HEK293 (cell line): ENCODE data around the gene HLX.

Experiments
- CTCF ChIP-seq: fragments of 450-650 bp; formaldehyde crosslinking; IDR thresholded peaks from 2 replicates; pipeline ENCODE4 v1.5.1; 2016; ENCODE audit warnings: missing biosample characterization, missing genetic modification characterization
- FEZF1 ChIP-seq: fragments of 450-650 bp; formaldehyde crosslinking; IDR thresholded peaks from 2 replicates; pipeline ENCODE4 v1.5.1; 2016; ENCODE audit warnings: missing biosample characterization, missing genetic modification characterization
- HIC1 ChIP-seq: fragments of 450-650 bp; formaldehyde crosslinking; IDR thresholded peaks from 2 replicates; pipeline ENCODE4 v1.5.1; 2016; ENCODE audit warnings: missing biosample characterization, missing genetic modification characterization
- KLF7 ChIP-seq: fragments of 450-650 bp; formaldehyde crosslinking; IDR thresholded peaks from 2 replicates; pipeline ENCODE4 v1.5.1; 2016; ENCODE audit warnings: missing biosample characterization, missing genetic modification characterization, borderline replicate concordance
- ZBTB20 ChIP-seq: fragments of 450-650 bp; formaldehyde crosslinking; IDR thresholded peaks from 2 replicates; pipeline ENCODE4 v1.5.1; 2016; ENCODE audit warnings: missing biosample characterization, missing genetic modification characterization
- ZNF121 ChIP-seq: fragments of 450-650 bp; formaldehyde crosslinking; IDR thresholded peaks from 2 replicates; pipeline ENCODE4 v1.5.1; 2016; ENCODE audit warnings: missing biosample characterization, missing genetic modification characterization
- ZNF211 ChIP-seq: fragments of 450-650 bp; formaldehyde crosslinking; IDR thresholded peaks from 2 replicates; pipeline ENCODE4 v1.5.1; 2016; ENCODE audit warnings: low read depth, missing biosample characterization, missing genetic modification characterization
- ZNF26 ChIP-seq: fragments of 450-650 bp; formaldehyde crosslinking; IDR thresholded peaks from 2 replicates; pipeline ENCODE4 v1.5.1; 2016; ENCODE audit warnings: missing biosample characterization, missing genetic modification characterization
- ZNF280D ChIP-seq: fragments of 450-650 bp; formaldehyde crosslinking; IDR thresholded peaks from 2 replicates; pipeline ENCODE4 v1.5.1; 2016; ENCODE audit warnings: missing biosample characterization, missing genetic modification characterization
- ZNF354C ChIP-seq: fragments of 450-650 bp; formaldehyde crosslinking; IDR thresholded peaks from 2 replicates; pipeline ENCODE4 v1.5.1; 2016; ENCODE audit warnings: missing biosample characterization, missing genetic modification characterization, low read depth, borderline replicate concordance
- ZNF394 ChIP-seq: fragments of 450-650 bp; formaldehyde crosslinking; IDR thresholded peaks from 2 replicates; pipeline ENCODE4 v1.5.1; 2016; ENCODE audit warnings: missing biosample characterization, missing genetic modification characterization, mild to moderate bottlenecking, moderate library complexity, borderline replicate concordance
- ZNF426 ChIP-seq: fragments of 450-650 bp; formaldehyde crosslinking; IDR thresholded peaks from 2 replicates; pipeline ENCODE4 v1.5.1; 2017; ENCODE audit warnings: missing biosample characterization, missing genetic modification characterization, mild to moderate bottlenecking, inconsistent platforms, moderate library complexity
- ZNF433 ChIP-seq: fragments of 450-650 bp; formaldehyde crosslinking; IDR thresholded peaks from 2 replicates; pipeline ENCODE4 v1.5.1; 2016; ENCODE audit warnings: missing biosample characterization, missing genetic modification characterization, low read depth
- ZNF514 ChIP-seq: fragments of 450-650 bp; formaldehyde crosslinking; IDR thresholded peaks from 2 replicates; pipeline ENCODE4 v1.5.1; 2016; ENCODE audit warnings: missing biosample characterization, missing genetic modification characterization
- ZNF677 ChIP-seq: fragments of 450-650 bp; IDR thresholded peaks from 2 replicates; pipeline ENCODE4 v1.5.0; 2018; ENCODE audit warnings: missing biosample characterization, mild to moderate bottlenecking, missing genetic modification characterization, moderate library complexity
- TF ChIP-seq, protein P1 (sequence below): fragments of 450-650 bp; formaldehyde crosslinking; IDR thresholded peaks from 2 replicates; pipeline ENCODE4 v1.5.1; 2016; ENCODE audit warnings: missing biosample characterization, missing genetic modification characterization
- TF ChIP-seq, protein P2 (sequence below): fragments of 450-650 bp; formaldehyde crosslinking; IDR thresholded peaks from 2 replicates; pipeline ENCODE4 v1.5.1; 2016; ENCODE audit warnings: missing biosample characterization, missing genetic modification characterization
- TF ChIP-seq, protein P3 (sequence below): fragments of 450-650 bp; formaldehyde crosslinking; IDR thresholded peaks from 2 replicates; pipeline ENCODE4 v1.5.0; 2017; ENCODE audit warnings: missing biosample characterization, missing genetic modification characterization, borderline replicate concordance
- TF ChIP-seq, protein P4 (sequence below): fragments of 450-650 bp; formaldehyde crosslinking; IDR thresholded peaks from 2 replicates; pipeline ENCODE4 v1.5.1; 2017; ENCODE audit warnings: missing biosample characterization, missing genetic modification characterization

The HLX gene

GRCh38 chr1:220918285-220918951 lies 39.2 kb downstream of the HLX start (continued):
- TF ChIP-seq, protein P1, sequence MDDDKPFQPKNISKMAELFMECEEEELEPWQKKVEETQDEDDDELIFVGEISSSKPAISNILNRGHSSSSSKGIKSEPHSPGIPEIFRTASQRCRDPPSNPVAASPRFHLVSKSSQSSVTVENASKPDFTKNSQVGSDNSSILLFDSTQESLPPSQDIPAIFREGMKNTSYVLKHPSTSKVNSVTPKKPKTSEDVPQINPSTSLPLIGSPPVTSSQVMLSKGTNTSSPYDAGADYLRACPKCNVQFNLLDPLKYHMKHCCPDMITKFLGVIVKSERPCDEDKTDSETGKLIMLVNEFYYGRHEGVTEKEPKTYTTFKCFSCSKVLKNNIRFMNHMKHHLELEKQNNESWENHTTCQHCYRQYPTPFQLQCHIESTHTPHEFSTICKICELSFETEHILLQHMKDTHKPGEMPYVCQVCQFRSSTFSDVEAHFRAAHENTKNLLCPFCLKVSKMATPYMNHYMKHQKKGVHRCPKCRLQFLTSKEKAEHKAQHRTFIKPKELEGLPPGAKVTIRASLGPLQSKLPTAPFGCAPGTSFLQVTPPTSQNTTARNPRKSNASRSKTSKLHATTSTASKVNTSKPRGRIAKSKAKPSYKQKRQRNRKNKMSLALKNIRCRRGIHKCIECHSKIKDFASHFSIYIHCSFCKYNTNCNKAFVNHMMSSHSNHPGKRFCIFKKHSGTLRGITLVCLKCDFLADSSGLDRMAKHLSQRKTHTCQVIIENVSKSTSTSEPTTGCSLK (tag by site-specific recombination), result no peak
- no peak for TF ChIP-seq HIC1
- TF ChIP-seq ZNF433, result no peak
- TF ChIP-seq ZNF280D (tag by site-specific recombination), result no peak
- TF ChIP-seq, protein P2, sequence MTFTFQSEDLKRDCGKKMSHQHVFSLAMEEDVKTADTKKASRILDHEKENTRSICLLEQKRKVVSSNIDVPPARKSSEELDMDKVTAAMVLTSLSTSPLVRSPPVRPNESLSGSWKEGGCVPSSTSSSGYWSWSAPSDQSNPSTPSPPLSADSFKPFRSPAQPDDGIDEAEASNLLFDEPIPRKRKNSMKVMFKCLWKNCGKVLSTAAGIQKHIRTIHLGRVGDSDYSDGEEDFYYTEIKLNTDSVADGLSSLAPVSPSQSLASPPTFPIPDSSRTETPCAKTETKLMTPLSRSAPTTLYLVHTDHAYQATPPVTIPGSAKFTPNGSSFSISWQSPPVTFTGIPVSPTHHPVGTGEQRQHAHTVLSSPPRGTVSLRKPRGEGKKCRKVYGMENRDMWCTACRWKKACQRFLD, result no peak
- no peak for TF ChIP-seq CTCF (tag by site-specific recombination)
- 0 out of 2 replicates have a peak, but pooled peaks have one; percentile 42 for TF ChIP-seq ZNF121 (tag by site-specific recombination)
- peak; percentile 94; the same call in 1 of the 2 replicates for TF ChIP-seq KLF7 (tag by site-specific recombination)
- no peak for TF ChIP-seq ZNF677 (tag by site-specific recombination)
- no peak for TF ChIP-seq ZNF354C
- TF ChIP-seq ZNF211 (tag by site-specific recombination), result no peak
- peak; percentile 99 for TF ChIP-seq FEZF1 (tag by site-specific recombination)
- TF ChIP-seq ZNF26 (tag by site-specific recombination), result no peak
- TF ChIP-seq, protein P3, sequence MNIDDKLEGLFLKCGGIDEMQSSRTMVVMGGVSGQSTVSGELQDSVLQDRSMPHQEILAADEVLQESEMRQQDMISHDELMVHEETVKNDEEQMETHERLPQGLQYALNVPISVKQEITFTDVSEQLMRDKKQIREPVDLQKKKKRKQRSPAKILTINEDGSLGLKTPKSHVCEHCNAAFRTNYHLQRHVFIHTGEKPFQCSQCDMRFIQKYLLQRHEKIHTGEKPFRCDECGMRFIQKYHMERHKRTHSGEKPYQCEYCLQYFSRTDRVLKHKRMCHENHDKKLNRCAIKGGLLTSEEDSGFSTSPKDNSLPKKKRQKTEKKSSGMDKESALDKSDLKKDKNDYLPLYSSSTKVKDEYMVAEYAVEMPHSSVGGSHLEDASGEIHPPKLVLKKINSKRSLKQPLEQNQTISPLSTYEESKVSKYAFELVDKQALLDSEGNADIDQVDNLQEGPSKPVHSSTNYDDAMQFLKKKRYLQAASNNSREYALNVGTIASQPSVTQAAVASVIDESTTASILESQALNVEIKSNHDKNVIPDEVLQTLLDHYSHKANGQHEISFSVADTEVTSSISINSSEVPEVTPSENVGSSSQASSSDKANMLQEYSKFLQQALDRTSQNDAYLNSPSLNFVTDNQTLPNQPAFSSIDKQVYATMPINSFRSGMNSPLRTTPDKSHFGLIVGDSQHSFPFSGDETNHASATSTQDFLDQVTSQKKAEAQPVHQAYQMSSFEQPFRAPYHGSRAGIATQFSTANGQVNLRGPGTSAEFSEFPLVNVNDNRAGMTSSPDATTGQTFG (tag by site-specific recombination), result no peak
- TF ChIP-seq, protein P4, sequence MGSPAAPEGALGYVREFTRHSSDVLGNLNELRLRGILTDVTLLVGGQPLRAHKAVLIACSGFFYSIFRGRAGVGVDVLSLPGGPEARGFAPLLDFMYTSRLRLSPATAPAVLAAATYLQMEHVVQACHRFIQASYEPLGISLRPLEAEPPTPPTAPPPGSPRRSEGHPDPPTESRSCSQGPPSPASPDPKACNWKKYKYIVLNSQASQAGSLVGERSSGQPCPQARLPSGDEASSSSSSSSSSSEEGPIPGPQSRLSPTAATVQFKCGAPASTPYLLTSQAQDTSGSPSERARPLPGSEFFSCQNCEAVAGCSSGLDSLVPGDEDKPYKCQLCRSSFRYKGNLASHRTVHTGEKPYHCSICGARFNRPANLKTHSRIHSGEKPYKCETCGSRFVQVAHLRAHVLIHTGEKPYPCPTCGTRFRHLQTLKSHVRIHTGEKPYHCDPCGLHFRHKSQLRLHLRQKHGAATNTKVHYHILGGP, result peak; percentile 64; the same call in 1 of the 2 replicates
- TF ChIP-seq ZNF394 (tag by site-specific recombination), result no peak
- TF ChIP-seq ZNF426, result no peak
- no peak for TF ChIP-seq ZBTB20 (tag by site-specific recombination)
- TF ChIP-seq ZNF514 (tag by site-specific recombination), result no peak
